NCI-H510A treated with DMSO at 0.1 percent for 48 hours (cell line): ENCODE data around the gene IFIT1.
A peak's percentile ranks its signal among the peaks of the same experiment; 100 is the strongest.
"Not testable (repeated sequence)": the region's sequence is repeated elsewhere in the genome, so short reads cannot be mapped to it uniquely, and the experiment has no call there.

Experiments
- DNase-seq: peaks from one replicate; lab custom pipeline; 2025; lab: John Stamatoyannopoulos, UW

Gene IFIT1

DNA sequence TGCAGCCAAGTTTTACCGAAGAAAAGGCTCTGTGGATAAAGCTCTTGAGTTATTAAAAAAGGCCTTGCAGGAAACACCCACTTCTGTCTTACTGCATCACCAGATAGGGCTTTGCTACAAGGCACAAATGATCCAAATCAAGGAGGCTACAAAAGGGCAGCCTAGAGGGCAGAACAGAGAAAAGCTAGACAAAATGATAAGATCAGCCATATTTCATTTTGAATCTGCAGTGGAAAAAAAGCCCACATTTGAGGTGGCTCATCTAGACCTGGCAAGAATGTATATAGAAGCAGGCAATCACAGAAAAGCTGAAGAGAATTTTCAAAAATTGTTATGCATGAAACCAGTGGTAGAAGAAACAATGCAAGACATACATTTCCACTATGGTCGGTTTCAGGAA, 10.6 kb downstream of the IFIT1 start:
- DNase-seq = no peak

DNA sequence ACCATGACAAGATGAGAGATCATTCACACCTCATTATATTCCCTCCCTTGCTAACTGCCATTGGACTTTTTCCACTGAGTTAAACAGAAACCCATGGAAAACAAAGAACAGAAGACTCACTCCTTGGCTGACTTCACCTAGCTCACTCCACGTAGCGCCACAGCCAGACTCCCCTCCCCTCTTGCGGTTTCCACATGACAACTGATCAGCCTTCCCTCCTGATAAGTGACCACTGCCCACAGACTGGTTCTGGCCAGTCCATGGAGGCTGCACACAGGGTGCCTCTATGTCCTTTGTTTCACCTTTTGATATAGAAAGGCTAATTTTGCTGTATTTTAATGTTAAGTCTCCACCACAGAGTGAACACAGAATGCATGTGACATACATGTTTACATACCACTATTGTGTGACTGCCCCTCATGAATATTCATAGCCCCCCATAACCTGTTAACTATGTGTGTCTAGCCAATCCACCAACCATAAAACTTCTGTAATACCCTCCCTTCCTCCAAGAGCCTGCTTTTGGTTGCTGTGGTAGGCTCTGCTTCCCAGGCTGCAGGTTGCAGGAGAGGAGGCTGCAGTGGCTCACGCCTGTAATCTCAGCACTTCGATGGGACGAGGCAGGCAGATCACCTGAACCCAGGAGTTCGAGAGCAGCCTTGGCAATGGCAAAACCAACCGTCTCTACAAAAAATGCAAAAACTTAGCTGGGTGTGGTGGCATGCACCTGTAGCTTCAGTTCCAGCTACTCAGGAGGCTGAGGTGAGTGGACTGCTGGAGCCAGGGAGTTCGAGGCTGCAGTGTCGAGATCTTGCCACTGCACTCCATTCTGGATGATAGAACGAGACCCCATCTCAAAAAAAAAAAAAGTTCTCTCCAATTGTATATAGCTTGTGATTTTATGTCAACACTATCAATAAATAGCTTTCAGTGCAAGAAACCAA, 12.0 kb downstream of the IFIT1 start:
- DNase-seq = no peak

DNA sequence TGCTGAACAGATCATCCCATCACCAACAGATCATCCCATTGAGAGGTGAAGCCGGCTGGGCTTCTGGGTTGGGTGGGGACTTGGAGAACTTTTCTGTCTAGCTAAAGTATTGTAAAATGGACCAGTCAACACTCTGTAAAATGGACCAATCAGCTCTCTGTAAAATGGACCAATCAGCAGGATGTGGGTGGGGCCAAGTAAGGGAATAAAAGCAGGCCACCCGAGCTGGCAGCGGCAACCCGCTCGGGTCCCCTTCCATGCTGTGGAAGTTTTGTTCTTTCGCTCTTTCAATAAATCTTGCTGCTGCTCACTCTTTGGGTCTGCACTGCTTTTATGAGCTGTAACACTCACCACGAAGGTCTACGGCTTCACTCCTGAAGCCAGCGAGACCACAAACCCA, 13.8 kb downstream of the IFIT1 start:
- DNase-seq = not testable (repeated sequence)

DNA sequence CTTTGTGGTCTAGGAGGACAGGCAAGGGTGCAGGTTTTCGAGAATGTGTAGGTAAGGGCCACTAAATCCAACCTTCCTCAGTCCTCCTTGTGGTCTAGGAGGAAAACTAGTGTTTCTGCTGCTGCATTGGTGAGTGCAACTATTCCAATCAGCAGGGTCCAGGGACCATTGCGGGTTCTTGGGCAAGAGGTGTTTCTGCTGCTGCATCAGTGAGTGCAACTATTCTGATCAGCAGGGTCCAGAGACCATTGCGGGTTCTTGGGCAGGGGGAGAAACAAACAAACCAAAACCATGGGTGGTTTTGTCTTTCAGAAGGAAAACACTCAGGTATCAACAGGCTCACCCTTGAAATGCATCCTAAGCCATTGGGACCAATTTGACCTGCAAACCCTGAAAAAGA, 15.4 kb downstream of the IFIT1 start:
- DNase-seq = not testable (repeated sequence)

DNA sequence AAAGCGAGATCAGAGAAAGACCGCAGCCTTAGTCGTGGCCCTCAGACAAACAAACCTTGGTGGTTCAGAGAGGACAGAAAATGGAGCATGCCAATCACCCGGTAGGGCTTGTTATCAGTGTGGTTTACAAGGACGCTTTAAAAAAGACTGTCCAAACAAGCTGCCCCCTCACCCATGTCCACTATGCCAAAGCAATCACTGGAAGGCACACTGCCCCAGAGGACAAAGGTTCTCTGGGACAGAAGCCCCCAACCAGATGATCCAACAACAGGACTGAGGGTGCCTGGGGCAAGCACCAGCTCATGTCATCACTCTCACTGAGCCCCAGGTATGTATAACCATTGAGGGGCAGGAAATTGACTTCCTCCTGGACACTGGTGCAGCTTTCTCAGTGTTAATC, 16.9 kb downstream of the IFIT1 start:
- DNase-seq = not testable (repeated sequence)

DNA sequence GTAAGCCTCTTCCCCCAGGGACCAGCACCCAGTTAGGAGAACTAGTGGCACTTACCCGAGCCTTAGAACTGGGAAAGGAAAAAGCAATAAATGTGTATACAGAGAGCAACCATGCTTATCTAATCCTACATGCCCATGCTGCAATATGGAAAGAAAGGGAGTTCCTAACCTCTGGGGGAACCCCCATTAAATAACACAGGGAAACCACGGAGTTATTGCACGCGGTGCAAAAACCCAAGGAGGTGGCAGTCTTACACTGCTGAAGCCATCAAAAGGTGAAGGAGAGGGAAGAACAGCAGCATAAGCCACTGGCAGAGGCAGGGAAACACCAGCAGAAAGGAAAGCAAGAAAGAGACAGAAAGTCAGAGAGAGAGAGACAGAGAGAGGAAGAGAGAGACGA, 18.1 kb downstream of the IFIT1 start:
- not testable (repeated sequence) for DNase-seq

DNA sequence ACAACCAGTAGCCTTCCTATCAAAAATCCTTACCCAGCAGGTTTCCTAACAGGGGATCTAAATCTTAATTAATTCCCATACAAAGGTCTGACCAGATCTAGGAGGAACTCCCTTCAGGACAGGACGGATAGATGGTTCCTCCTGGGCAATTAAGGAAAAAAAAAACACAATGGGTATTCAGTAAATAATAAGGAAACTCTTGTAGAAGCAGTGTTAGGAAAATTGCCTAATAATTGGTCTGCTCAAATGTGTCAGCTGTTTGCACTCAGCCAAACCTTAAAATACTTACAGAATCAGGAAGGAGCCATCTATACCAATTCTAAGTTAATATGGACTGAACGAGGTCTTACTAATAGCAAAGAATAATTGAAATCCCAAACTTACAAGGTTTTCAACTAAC, 18.7 kb downstream of the IFIT1 start:
- not testable (repeated sequence) for DNase-seq

DNA sequence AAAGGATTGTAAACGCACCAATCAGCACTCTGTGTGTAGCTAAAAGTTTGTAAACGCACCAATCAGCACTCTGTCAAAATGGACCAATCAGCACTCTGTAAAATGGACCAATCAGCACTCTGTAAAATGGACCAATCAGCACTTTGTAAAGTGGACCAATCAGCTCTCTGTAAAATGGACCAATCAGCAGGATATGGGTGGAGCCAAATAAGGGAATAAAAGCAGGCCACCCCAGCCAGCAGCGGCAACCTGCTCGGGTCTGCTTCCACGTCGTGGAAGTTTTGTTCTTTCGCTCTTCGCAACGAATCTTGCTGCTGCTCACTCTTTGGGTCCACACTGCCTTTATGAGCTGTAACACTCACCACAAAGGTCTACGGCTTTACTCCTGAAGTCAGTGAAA, 19.9 kb downstream of the IFIT1 start:
- not testable (repeated sequence) for DNase-seq

DNA sequence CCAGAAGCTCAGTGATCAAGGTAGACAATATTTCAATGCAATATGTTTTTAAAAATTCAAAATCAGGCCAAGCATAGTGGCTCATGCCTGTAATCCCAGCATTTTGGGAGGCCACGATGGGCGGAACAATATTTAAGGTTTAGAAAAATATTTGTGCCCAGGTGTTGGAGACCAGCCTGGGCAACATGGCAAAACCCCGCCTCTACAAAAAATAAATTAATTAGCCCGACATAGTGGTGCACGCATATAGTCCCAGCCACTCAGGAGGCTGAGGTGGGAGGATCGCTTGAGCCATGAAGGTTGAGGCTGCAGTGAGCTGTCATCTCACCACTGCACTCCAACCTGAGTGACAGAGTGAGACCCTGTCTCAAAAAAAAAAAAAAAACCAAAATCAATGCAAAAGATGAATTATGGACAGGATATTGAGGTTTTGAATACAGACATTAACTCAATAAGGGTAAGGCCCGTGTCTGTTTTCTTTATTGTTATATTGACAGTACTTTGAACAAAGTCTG, 21.0 kb downstream of the IFIT1 start:
- DNase-seq = no peak

DNA sequence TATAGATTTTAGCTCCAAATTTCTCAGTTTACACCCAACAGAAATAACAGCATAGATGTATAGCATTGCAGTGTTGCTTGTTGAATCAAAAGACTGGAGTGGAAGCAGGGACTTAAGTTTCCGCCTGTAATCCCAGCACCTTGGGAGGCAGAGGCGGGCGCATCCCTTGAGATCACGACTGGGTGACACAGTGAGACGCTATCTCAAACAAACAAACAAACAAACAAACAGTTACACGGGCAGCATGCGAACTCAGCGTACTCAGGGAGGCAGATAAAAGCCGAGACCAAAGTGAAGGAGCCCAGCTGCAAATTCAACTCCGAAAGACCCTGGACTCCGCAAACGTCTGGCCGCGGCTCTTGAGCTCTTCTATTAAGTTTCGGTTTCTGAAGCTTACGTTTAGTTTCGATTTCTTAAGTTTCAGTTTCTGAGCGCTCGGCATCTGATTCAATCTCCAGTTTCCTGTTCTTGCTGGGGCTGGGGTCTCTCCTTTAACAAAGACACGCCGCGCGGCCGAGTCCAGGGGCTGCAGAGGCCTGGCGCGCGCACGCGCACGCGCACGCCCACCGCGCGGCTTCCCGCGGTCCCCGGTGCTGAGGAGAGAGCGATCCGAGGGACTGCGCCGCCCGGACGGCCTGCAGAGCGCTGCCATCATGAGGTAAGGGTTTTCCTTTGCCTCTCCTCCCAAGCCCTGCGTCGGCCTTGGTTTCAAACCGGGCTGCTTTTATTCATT, 21.9 kb downstream of the IFIT1 start, which contains the start of gene IFIT5:
TSS of gene IFIT5 (plus strand) at position 423 of the 733 bp plus-strand sequence. CDS start at position 654, 231 bp downstream.
- DNase-seq = peak; percentile 83

DNA sequence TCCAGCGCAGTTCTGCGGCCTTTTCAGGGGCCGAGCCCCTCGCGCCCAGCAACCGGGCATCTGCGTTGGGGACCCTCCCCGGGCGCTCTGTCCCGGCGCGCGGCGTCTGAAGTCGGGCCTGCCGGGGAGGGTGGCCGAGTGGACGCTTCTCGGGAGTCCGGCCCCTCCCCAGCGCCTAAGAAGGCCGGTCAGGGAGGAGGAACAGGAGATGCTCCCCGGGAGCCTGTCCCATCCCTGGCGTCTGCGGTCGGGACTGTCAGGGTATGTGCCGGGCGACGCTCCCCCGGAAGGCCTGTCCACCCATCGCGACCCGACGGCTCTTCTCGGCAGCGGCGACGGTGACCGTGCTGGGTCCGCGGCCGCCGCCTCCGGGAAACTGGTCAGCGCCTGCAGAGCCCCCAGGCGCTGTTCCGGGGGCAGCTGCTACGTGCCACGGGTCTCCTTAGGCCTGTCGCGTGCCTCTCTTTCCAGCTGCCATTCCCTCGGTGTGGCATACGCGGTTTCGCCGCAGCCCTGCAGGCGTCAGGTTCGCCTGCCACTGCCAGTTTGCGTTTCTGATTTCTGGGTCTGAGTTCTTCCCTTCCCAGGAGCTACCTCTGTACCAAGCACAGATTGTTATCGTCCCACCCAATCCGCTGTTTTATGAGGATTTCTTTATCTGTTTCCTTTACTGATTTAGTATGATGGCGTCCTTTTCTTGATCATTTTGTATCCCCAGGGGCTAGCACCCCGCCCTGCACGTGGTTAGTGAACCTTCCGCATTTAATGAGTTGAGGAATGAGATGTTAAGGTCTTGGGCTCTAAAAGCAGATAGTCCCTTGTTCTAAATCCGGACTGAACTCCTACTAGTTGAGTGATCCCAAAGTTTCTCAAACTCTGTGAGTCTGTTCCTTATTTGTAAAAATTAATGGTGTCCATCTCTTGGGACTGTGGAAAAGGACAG, 22.7 kb downstream of the IFIT1 start:
- DNase-seq = peak; percentile 21

DNA sequence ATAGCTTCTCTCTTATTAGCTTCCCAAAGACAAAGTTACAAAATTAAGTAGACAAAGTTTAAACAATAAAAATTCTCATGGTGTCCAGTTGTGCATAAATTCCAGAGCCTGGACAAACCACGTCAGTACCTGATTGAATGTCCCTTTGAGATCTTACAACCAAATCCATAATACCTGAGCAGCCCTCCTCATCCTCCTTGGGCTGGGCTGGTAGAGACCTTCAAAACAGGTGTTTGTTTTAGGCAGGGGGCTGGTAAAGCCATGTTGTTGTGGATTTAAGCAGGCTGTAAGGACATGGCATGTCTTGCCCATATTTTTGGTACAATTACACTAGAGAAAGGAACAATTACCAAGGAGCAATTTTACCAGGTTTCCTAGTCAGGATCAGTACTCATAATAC, 24.0 kb downstream of the IFIT1 start:
- DNase-seq = no peak

DNA sequence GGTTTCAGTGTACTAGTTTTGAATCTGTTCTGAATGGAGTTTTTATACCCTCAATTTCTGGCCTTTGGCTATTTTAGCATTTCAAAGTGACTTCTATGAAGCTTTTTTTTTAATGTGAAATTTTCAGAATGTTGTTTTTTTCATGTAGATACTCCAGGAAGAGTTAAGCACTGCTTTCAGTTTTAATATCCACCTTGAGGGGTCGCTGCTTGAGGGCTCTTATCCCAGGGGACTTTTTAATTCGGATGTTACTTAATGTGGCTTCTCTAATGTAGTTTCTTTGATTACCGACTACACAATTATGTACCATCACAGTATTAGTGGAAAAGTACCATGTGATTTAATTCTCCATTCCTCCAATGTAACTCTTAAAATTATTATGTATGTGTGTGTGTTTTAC, 27.1 kb downstream of the IFIT1 start:
- DNase-seq = no peak

DNA sequence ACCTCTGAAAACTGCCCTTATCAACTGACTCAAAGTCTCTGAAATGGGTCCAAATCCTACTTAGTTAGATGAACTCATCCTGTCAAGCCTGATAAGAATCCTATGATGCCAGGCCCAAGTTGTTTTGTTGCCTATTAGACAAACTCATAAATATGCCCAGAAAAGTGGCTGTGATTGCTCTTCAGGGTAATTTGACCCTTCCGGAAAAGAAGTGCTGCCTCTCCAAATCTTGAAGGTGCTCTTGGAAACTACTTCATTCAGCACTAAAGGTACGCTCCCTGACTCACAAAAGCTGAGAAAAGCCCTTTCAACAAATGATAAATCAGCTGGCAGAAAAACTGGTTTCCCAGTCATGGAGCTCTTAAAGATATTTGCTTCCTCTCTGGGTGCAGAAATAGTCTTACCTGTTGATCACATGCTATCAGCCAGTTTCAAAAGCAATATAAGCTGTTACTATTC, 28.6 kb downstream of the IFIT1 start:
- DNase-seq = peak; percentile 52

DNA sequence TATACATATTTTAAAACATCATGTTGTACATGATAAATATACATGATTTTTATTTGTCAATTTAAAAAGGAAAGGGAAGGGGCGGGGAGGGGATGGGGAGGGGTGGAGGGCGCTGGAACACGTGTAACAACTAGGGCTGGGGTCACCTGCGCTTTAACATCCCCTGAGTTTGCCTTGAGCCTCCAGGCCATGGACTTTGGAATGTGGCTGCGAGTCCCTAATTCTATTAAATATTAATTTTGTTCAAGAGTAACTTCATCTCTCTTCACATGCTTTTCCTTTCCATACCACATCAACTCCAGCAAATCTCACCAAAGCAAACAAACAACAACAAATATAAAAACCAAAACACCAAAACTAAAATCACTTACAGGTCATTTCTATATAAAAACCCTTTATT, 32.6 kb downstream of the IFIT1 start:
- no peak for DNase-seq

DNA sequence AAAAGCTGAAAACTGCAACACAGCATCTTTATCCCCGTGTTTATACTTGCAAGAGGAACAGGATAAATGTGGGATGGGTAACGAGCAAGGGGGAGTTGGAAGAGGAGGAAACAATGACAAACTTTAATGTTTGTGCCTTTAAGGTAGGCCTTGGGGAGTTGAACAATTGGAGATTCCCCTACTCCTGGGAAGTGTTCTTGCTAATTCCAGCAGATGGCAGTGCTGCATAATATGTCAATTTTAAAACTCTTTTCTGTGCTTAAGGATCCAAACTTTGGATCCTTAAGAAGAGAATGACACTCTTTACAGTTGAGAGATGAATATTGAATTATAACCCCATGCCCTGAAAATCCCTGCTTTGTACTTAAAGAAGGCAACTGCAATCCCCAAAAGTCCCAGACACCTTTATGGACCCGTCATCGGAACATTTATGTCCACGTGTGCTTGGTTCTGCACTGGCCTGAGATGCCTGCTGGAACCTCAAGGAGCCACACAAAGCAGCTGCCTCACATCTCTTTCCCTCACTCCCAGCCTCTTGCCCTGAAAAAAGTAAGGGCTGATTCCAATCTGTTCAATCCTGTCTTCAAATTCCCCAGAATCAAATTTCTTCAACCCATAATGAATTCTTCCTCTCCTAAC, 33.9 kb downstream of the IFIT1 start:
- DNase-seq = peak; percentile 58

DNA sequence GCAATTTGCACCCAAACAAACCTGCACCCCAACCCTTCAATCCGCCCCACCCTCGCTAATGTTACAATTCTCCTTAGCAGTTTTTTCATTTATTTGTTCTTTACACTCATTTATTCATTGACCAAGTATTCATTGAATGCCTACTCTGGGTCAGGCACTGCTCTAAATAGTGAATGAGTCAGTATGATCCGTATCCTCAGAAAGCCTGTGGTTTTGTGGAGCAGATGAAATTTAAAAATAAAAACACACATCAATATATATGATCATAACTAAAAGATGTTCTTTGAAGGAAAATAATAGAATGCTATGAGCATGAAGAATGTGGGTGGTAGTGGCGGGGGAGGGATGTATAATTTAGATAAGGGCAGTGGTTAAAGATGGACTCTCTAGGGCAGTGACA, 35.2 kb downstream of the IFIT1 start:
- no peak for DNase-seq

DNA sequence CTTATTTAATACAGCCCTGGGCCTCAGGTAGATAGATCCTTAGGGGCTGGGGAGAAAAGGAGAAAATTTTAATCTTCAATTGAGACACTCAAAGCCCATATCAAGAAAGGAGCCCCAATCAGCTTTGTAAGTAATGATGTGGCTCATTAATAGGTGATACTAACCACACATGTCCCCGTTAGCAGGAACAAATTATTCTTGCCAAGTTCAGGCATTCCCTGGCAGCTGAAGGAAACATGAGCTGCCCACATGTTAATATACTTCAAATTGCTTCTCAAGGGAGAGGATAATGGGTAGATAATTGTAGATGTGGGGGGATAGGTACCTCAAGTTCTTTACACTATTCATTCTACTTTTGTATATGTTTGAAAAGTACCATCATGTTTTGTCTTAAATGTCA, 36.5 kb downstream of the IFIT1 start:
- no peak for DNase-seq

DNA sequence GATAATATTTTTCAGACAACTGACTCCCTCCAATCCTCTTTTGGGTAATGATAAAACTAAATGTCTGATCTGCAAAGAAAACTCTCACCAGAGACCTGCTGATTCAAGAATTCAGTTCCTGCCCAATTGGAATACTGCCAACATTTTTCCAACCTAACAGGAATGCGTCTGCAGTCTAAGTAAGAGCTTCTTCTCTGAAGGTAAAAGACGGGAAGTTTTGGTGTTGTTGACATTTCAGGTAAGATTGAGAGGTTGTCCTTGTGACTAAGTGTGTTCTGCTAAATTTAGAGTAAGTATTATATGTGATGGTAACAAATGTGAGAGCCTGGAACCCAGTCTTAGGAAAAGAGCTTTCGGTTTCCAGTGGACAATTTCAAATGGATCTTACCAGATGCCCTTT, 39.6 kb downstream of the IFIT1 start:
- peak; percentile 4 for DNase-seq

DNA sequence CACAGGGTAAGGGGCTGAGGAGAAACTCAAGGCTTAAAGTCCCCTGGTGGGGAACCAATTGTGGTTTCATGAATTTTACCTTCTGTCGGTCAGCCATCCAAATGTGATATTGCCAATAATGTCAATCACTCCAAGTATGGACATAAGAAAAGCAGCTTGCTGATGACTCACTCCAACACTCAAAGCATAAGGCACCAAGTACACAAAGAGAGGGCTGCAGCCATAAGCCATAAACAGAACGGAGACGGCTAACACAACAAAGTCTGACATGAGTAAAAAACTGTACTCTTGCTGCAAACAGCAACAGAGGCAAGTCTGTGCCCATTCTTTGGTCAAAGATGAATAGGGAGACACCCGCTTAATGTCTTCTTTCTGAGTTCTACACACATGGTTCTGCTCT, 46.1 kb downstream of the IFIT1 start:
- no peak for DNase-seq
